Measurements from ENCODE around the gene CDYL. TPM values are rescaled to one million over a fixed set of nuclear protein-coding genes. Genes with fewer than 3 reads are reported as not detected.

Gene CDYL
- polyA plus RNA-seq, 3 donors = 2.9 to 21.2 (median 4.2) TPM

DNA sequence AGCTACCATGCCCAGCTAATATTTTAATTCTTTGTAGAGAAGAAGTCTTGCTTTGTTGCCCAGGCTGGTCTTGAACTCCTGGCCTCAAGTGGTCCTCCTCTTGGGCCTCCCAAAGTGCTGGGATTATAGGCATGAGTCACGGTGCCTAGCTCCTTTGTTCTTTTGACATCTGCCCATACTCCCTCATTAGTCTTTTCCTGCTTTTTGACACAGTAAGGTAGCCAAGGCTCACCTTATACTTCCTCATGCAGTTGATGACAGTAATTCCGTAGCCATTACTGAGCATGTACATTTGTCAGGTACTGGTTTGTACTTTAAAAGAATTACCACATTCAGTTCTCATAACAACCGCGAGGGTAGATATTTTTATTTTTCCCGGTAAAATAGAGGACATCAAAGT lies 76.7 kb downstream of the CDYL start:
- Histone ChIP-seq H3K4me3 (replicated peaks in 1 of 3; ENCODE audit: low read depth in 2 of 3, low read length in 3 of 3) (no peak overlapping the region), H3K9ac (ENCODE audit: insufficient read depth, low read length, poor library complexity, severe bottlenecking) (no peak overlapping the region), H3K27ac (ENCODE audit: low read depth in 1 of 2, low read length in 2 of 2) (no peak overlapping the region), H2AFZ (ENCODE audit: insufficient read depth, low read depth, low read length, poor library complexity, severe bottlenecking) (no peak overlapping the region), H3K79me2 (ENCODE audit: insufficient read depth, low read length) (peaks cover 95% of the 10 kb centered on the region), H3K36me3 (replicated peaks in 1 of 2; ENCODE audit: control insufficient read depth in 1 of 2, insufficient read depth in 2 of 2, low read length in 2 of 2) (peaks cover 0 to 7% of the 10 kb centered on the region in 2 donors), H3K4me1 (ENCODE audit: control insufficient read depth in 1 of 2, insufficient read depth in 2 of 2, low read length in 2 of 2) (no peaks in the 10 kb centered on the region), H4K20me1 (ENCODE audit: insufficient read depth, low read length) (peaks cover 100% of the 10 kb centered on the region), H3K9me3 (replicated peaks in 1 of 2; ENCODE audit: control insufficient read depth in 1 of 2, insufficient read depth in 1 of 2, low read length in 2 of 2) (peaks cover 3 to 7% of the 10 kb centered on the region in 2 donors), H3K4me2 (replicated peaks; ENCODE audit: extremely low read depth, low read length, poor library complexity, severe bottlenecking) (no peak overlapping the region), H3K27me3 (ENCODE audit: control insufficient read depth in 2 of 2, insufficient read depth in 2 of 2, low read length in 2 of 2) (no peaks in the 10 kb centered on the region)
- WGBS (ENCODE audit: insufficient coverage) = 90% methylated on average over 2 of the region's 5 CpGs
- Mint-ChIP-seq H3K4me3 (no peak overlapping the region), H3K27ac (no peak overlapping the region), H3K9me3 (peaks cover 0 to 8% (median 4%) of the 10 kb centered on the region in 7 donors), H3K36me3 (peaks cover 5 to 10% of the 10 kb centered on the region in 2 donors), H3K27me3 (ENCODE audit: low read depth in 3 of 3) (peaks cover 0 to 2% (median 0%) of the 10 kb centered on the region in 3 donors), H3K4me1 (peaks cover 29% of the 10 kb centered on the region)
- intact Hi-C loops (cut with micrococcal nuclease) = no loop called here
- no peak for DNase-seq
- TF ChIP-seq, protein P1, sequence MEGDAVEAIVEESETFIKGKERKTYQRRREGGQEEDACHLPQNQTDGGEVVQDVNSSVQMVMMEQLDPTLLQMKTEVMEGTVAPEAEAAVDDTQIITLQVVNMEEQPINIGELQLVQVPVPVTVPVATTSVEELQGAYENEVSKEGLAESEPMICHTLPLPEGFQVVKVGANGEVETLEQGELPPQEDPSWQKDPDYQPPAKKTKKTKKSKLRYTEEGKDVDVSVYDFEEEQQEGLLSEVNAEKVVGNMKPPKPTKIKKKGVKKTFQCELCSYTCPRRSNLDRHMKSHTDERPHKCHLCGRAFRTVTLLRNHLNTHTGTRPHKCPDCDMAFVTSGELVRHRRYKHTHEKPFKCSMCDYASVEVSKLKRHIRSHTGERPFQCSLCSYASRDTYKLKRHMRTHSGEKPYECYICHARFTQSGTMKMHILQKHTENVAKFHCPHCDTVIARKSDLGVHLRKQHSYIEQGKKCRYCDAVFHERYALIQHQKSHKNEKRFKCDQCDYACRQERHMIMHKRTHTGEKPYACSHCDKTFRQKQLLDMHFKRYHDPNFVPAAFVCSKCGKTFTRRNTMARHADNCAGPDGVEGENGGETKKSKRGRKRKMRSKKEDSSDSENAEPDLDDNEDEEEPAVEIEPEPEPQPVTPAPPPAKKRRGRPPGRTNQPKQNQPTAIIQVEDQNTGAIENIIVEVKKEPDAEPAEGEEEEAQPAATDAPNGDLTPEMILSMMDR (IDR thresholded peaks at IDR 0.05) = no peak

DNA sequence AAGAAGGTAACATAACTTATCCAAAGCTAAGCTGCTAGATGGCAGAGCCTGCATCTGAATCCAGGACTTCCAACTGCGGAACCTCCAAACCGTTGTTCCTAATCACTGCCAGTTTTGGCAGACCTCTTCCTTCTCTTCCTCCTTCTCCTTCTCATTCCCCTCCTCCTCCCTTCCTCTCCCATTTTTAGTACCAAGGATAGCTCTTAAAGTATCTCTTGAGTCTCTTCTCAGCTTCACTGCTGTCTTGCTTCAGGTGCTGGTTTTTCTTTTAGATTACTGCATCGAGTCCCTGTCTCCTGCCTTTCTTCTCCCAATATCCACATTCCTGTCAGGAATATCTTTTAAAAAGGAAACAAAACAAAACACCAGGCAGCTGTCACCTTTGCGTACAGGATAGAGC lies 77.1 kb downstream of the CDYL start:
- WGBS (ENCODE audit: insufficient coverage) = 95% methylated on average over 4 of the region's 4 CpGs
- TF ChIP-seq, protein P1 (IDR thresholded peaks at IDR 0.05) = no peak
- no peak overlapping the region for H3K27ac ChIP-seq (ENCODE audit: low read depth in 1 of 2, low read length in 2 of 2)
- H3K27me3 Mint-ChIP-seq (ENCODE audit: low read depth in 3 of 3) = peaks cover 0 to 2% (median 0%) of the 10 kb centered on the region in 3 donors
- peaks cover 0 to 7% of the 10 kb centered on the region in 2 donors for H3K36me3 ChIP-seq (replicated peaks in 1 of 2; ENCODE audit: control insufficient read depth in 1 of 2, insufficient read depth in 2 of 2, low read length in 2 of 2)
- no peaks in the 10 kb centered on the region for H3K27me3 ChIP-seq (ENCODE audit: control insufficient read depth in 2 of 2, insufficient read depth in 2 of 2, low read length in 2 of 2)
- H3K4me2 ChIP-seq (replicated peaks; ENCODE audit: extremely low read depth, low read length, poor library complexity, severe bottlenecking) = no peak overlapping the region
- H3K9ac ChIP-seq (ENCODE audit: insufficient read depth, low read length, poor library complexity, severe bottlenecking) = no peak overlapping the region
- no peak overlapping the region for H3K4me3 ChIP-seq (replicated peaks in 1 of 3; ENCODE audit: low read depth in 2 of 3, low read length in 3 of 3)
- intact Hi-C loops (cut with micrococcal nuclease) = no loop called here
- H3K9me3 Mint-ChIP-seq = peaks cover 0 to 8% (median 4%) of the 10 kb centered on the region in 7 donors
- peaks cover 3 to 7% of the 10 kb centered on the region in 2 donors for H3K9me3 ChIP-seq (replicated peaks in 1 of 2; ENCODE audit: control insufficient read depth in 1 of 2, insufficient read depth in 1 of 2, low read length in 2 of 2)
- H3K36me3 Mint-ChIP-seq = peaks cover 5 to 10% of the 10 kb centered on the region in 2 donors
- peak overlapping the region in 1 of 7 donors; percentile 9 for H3K27ac Mint-ChIP-seq
- H4K20me1 ChIP-seq (ENCODE audit: insufficient read depth, low read length) = peaks cover 100% of the 10 kb centered on the region
- peaks cover 93% of the 10 kb centered on the region for H3K79me2 ChIP-seq (ENCODE audit: insufficient read depth, low read length)
- no peak overlapping the region for H3K4me3 Mint-ChIP-seq
- peaks cover 32% of the 10 kb centered on the region for H3K4me1 Mint-ChIP-seq
- H2AFZ ChIP-seq (ENCODE audit: insufficient read depth, low read depth, low read length, poor library complexity, severe bottlenecking) = no peak overlapping the region
- DNase-seq = no peak
- peaks cover 2% of the 10 kb centered on the region in 2 donors for H3K4me1 ChIP-seq (ENCODE audit: control insufficient read depth in 1 of 2, insufficient read depth in 2 of 2, low read length in 2 of 2)
